A673 (cell line): Measurements from ENCODE around the gene ZNF500.

Source experiments
- EZH2 ChIP-seq: fragments of 200-600 bp; sonication (generic); IDR thresholded peaks from 2 replicates; pipeline ENCODE4 v1.6.1; 2017; ENCODE audit warnings: borderline replicate concordance, low read depth, mild to moderate bottlenecking, mixed read lengths, antibody characterized with exemption, low read length; ENCODE audit not compliant: poor library complexity, severe bottlenecking
- TF ChIP-seq, protein P1 (sequence below): fragments of 300-800, 200-600 bp; sonication (generic); conservative IDR thresholded peaks from 2 replicates; pipeline ENCODE4 v1.5.1; 2017; ENCODE audit warnings: low read depth, mild to moderate bottlenecking, antibody characterized with exemption, low read length, moderate library complexity, mixed read lengths

- no peak for TF ChIP-seq EZH2
- TF ChIP-seq, protein P1, sequence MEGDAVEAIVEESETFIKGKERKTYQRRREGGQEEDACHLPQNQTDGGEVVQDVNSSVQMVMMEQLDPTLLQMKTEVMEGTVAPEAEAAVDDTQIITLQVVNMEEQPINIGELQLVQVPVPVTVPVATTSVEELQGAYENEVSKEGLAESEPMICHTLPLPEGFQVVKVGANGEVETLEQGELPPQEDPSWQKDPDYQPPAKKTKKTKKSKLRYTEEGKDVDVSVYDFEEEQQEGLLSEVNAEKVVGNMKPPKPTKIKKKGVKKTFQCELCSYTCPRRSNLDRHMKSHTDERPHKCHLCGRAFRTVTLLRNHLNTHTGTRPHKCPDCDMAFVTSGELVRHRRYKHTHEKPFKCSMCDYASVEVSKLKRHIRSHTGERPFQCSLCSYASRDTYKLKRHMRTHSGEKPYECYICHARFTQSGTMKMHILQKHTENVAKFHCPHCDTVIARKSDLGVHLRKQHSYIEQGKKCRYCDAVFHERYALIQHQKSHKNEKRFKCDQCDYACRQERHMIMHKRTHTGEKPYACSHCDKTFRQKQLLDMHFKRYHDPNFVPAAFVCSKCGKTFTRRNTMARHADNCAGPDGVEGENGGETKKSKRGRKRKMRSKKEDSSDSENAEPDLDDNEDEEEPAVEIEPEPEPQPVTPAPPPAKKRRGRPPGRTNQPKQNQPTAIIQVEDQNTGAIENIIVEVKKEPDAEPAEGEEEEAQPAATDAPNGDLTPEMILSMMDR, result no peak
Observed at GRCh38 chr16:4728676-4729075, 38.3 kb downstream of the ZNF500 start.
